GM19468 (cell line): ENCODE data around the gene FAM217A.
"Not testable (repeated sequence)": the region's sequence is repeated elsewhere in the genome, so short reads cannot be mapped to it uniquely, and the experiment has no call there.

Experiments
- ATAC-seq: cut with Tn5 transposase; IDR thresholded peaks from one replicate; pipeline ENCODE4 v1.9.1; 2021; ENCODE audit warnings: mild to moderate bottlenecking, moderate library complexity, moderate number of reproducible peaks; ENCODE audit not compliant: unreplicated experiment; ENCODE audit errors: extremely low read depth

FAM217A gene, protein sequence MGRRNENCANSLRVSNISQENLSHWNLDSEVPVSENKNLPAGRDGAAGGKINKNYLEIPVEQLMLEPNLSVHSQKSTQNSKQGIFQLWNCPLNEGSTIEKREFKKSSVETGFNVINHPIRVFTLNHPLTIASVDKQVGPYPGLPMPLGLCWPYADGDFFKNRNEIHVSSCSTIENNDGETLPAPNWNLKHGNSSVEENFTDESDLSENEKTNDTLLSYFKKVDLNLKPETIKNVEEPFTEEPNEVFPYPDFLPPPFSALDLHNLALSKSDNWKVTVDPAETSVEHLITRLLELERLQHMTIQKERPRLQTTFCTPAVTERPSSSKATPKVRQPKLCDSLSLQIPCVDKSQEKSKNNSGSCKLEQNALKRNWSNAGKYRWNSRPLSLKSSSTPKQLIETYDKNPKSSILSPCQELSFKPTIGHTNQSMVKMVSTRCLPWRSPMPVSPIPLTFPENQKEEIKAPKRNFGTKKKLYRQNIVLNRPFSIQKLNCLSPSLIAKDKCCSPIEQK

DNA sequence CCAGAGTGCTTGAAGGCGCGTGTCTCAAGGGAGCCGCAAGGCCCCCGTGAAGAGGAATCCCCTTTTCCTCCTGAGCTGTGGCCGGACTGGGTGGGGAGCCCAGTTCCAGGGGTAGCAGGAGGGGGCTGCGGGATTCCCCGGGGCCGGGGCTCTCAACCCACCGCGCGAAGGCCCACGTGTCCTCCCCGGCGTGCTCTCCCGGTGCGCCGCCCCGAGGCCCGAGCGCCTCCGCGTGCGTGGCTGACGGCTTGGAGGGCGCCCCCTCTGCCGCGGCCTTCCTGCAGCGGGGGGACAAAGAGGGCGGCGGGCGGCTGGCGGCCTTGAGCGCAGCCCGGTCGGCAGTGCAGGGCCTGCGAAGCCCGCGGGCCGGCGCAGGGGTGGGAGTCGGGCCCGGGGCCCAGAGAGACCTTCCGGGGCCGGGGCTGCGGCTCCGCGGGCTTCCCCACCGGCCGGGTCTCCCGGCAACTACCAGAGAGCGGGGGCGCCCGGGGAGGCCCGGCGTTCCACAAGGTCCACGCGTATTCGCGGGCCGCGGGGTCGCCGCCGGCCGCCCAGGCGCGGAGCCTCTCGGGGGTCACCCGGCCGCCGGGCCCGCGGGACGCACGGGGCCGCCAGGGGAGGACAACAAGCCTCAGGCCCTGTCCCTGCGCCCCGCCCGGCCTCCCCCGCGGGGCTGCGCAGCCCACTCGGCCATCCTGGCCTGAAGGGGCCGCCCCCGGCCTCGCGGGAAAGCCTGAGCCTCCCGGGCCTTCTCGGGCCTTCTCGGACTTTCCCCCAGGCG lies at the start of gene FAM217A:
TSS of gene FAM217A (minus strand) at position 447 of the 781 bp plus-strand sequence. CDS start 1,723 bp downstream, outside the sequence.
- ATAC-seq = no peak

DNA sequence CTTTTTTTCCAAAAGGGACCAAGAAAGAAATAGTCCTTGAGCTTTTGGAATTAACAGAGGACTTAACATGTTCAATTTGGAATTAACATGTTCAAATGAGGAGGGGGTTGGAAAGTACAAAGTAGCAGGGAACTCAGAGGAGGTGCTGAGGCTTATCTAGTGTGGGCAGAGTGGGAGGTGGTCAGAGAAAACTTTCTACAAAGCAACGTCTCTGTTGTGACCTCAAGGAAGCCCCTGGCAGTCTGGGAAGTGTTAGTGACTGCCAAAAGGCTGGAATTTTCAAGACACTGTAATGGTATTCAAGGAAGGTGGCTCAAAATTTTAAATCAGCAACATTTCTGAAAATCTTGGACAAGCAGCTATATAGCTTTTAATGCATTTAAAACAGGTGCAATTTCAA lies 49.1 kb upstream of the FAM217A start:
- ATAC-seq = no peak

DNA sequence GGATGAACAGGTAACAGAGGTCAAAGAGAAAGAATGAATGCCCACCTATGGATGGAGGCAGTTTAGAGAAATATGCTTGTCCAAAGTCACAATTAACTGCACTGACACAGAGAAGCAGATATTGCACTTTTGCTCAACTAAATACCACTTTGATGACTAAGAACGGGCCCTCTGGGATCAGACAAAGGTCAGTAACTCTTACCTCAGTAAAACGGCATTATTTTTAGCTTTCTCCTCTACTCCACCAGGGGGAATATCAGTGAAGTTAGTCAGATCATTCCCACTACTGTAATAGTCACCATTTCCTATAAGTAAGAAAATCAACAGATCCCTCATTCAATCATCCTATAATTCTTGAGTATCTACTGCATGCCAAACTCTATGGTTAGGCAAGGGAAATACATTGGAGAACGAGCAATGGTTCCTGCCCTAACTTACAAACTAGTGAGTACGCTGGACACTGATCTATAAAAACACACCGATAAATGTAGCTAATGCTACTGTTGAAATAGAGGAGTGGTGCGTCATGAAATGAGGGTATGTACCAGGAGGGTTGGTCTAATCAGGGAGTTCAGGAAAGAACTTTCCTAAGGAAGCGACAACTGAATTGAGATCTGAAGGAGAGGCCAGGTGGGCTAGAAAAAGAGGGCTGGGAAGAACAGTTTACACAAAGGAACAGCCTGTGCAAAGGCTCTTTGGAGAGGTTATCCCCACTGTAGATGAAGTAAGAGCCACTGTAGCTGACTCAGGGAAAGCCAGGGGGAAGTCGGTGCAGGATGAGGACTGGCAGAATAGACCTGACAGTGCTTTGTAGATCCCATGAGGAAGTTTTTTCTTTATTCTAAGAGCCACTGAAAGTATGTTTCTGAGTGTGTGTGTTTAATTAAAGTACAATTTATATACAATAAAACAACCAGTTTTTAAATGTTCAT lies 47.3 kb upstream of the FAM217A start:
- ATAC-seq = no peak

DNA sequence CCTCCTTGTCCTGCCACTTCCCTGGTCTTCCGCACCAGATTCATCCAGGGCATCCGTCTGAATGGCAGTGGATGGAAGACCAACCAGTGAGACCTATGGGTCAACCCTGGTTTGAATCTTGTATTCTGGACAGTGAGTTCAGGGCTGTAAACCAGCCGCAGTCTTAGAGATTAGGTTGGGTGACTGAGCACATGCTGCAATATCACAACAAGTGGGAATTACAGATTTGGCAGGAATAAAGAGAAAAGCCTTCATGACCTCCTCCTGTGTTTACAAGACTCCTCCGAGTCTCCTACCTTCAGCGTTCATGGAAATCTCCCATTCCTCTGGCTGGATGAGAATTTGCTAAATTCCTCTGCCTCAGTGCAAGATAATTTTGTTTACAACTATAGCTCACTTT lies 46.6 kb upstream of the FAM217A start:
- ATAC-seq = no peak

DNA sequence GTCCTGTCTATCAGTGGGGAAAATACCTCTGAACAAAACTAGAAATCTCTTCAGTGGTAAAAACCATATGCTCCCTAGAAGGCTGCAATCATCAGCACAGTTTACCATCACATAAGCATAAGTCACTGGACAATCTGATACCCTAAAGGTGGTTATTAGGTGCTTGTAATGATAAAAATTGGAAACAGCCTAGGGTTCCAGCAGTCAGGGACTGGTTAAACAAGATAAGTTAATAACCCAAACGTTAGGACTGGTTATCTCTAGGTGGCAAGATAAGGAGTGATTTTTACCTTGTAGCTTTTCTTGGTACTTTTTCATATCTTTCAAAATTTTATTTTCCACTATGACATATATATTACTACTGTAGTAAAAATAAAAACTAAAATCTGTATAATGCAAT lies 45.4 kb upstream of the FAM217A start:
- no peak for ATAC-seq

DNA sequence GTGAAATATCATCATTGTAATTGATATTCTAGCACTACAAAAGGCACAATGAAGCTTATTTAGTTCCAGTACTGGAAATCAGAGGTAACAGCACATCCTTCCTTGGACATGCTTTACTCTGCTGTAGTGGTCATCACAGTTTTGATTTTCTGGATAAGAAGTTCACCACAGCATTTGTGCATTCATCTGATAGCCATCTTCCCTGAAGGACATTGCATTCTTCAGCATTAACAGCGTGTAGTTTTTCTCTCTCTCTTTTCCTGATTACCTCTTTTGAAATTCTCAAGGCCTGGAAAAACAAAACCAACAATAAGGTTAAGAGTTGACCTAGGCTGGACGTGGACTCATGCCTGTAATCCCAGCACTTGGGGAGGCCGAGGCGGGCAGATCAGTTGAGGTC lies 36.8 kb upstream of the FAM217A start:
- no peak for ATAC-seq

DNA sequence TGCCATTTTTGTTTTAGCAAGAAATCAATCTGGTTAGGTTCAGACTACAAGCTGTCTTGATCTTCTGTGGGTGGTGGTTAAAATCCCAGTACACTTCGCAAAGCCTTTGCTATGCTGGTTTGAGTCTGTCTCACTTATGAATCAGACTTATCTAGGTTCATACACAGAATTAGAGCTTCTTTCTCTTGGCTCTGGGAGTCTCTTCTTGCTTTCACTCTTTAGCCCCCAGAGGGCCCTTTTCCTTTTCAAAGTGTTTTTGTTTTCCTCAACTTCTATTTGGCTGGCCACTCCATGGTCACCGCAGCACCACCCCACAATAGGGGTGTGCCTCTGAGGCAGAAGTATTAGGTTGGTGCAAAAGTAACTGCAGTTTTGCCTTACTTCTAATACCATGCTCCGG lies 35.2 kb upstream of the FAM217A start:
- ATAC-seq = no peak

DNA sequence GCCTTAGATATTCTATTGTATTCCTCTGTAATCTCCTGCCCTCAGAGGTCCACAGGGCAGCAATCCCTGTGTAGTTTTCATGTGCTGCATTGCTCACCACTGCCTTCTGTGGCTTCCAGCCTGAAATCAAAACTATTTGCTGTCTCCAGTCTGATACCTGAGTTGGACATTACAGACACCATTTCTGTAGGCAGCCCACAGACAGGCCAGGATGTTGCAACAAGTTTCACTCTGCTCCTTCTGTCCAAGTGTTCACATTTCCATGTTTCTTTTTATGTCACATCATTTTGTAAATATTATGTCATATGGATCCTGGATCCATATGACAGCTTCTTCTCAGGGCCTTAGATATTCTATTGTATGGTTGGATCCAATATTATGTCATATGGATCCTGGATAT lies 34.7 kb upstream of the FAM217A start:
- no peak for ATAC-seq

DNA sequence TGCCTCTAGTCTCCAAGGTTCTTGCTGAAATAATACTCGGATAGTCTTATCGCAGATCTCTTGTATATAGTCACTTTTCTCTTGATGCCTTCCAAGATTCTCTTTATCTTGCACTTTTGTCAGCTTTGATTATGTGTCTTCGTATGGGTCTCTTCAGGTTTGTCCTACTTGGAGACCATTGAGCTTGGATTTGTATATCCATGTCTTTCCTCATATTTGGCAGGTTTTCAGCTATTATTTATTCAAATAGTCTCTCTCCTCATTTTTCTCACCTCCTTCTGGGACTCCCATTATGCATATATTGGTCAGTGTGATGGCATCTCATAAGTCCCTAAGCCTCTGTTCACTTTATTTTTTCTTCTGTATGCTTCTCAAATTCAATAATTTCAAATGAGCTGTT lies 33.4 kb upstream of the FAM217A start:
- ATAC-seq = no peak

DNA sequence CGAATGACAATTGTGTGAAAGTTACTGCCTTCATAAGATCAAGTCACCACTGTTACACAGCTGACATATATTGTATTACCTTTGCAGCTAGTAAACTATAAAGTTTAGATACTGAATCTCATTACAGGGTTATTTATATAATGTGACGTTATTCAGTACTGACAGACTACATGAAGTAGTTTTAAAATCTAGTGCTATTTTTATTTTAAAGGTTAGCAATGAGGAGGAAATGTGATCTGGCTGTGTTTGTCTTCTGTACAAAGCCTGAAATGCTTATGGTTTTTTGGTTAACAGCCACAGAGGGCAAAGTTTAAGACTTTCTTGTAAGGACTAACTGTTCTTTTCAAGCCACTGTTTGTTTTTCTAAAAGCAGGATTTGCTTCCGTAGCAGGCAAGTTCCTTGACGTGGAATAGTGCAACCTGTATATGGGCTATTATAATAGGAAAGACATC lies 30.5 kb upstream of the FAM217A start:
- not testable (repeated sequence) for ATAC-seq

DNA sequence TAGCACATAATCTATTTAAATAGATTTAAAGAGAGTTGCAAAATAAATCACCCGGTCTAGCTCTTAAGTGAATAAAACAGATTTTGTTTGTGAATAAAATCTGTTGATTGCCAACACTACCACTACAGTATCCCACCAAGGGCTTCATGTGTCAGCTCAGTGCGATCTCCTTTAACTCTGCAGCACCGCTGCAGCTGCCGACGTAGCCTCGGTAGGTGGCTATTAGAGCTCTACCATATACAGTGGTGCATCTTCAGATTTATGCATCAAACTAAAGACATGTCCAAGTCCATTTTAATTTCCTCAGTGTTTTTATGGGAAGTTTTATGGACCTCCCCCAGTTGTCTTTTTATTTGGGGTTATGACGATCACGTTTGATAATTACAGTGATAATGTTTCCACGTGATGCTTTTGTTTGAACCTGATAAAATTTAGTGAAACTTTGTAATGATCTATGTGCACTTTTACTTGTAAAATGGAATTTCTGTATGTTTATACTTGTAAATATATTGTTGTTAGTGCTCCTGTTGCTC lies 29.7 kb upstream of the FAM217A start:
- ATAC-seq = no peak

DNA sequence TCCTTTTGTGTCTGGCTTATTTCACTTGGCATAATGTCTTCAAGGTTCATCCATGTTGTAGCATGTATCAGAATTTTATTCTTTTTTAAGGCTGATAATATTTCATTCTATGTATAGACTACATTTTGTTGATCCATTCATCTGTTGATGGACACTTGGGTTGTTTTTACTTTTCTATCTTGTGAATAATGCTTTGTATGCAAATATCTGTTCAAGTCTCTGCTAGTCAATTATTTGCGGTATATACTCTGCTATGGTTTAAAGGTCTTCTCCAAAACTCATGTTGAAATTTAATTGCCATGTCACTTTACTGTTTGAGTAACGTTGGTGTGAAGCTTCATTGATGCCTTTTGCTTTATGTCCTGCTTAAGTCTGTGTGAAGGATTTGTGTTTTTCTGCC lies 28.9 kb upstream of the FAM217A start:
- ATAC-seq = no peak

DNA sequence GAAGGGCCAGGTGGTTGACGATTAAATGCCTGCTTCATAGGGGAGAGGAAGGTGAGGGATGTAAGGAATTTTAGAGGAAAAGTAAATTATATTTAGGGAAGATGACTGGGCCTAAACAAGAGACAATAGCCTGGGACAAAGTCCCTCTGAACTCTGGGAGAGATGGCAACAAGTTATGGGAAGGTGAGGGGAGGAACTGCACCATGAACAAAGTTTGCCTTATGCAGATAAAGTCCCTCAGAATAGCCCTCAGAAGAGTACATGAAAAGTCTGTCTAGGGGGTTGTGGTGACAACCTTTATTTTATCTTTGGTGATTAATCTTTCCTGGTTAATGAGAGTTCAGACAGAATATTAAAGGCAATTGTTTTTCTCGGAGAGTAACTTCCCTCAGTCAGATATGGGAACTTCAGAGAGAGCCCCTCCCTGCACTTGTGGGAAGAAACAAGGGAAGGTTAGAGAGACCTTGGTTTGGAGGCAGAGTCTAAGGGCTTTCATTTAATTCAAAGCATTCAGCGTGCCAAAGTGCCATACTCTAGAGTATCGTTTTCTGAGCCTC lies 27.1 kb upstream of the FAM217A start:
- ATAC-seq = no peak

DNA sequence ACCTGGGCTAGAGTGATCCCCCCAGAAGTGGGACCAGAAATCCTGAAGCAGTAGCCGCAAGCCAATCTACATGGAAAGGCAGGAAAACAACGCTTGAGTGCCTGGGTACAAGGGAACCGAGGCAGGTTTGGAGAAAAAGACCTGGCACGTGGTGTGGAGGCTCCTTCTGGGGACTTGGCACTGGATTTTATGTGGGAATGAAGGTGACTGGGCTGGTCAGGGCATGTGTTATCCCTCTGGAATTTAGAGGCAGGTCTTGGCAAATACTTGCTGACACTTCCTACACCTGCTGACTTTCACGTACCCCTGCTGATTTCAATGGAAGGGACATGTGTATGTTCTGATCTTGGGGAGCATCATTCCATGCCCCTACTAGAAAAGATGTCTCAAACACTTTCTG lies 25.0 kb upstream of the FAM217A start:
- no peak for ATAC-seq

DNA sequence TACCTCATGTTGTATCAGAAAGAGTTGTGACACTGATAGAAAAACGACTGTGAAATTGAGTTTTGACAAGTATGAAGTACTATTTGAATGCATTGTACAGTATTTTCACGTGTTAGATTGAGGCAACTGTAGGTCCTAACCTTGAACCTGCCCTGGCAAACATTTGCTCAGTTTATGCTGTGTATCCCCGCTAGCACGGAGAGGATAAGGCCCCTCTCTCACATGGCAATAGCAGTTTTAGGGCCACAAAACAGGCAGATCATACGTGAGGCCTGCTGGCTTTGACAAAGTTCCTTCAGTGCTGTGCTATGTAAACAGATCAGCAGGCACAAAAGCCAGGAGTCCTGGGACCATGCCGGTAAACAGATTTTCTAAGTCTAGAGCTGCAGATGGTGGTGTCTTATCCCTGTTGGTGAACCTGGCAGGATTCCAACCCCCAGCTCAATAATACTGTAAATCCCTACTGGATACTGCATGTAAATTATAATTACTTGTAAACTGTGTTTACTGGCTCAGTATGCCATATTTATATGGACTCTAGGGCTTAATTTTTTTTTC lies 23.8 kb upstream of the FAM217A start:
- no peak for ATAC-seq

DNA sequence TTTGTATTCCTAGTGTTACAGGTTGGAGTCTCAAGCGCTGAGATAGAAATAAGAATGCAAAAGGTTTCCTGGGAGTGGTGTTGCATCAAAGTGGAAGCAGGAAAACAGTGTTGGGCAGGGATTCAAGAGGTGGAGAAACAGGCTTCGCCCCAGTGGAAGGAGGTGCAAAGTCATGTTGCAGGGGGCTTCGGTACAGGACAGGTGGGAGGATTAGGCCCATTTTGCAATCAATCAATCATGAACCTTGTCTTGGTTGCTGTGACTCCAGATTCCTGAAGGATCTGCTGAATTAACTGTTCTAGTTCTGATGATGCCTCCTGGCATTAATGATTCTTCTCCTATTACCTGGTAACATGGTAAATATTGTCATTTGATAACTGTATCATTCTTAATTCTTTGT lies 22.4 kb upstream of the FAM217A start:
- no peak for ATAC-seq

DNA sequence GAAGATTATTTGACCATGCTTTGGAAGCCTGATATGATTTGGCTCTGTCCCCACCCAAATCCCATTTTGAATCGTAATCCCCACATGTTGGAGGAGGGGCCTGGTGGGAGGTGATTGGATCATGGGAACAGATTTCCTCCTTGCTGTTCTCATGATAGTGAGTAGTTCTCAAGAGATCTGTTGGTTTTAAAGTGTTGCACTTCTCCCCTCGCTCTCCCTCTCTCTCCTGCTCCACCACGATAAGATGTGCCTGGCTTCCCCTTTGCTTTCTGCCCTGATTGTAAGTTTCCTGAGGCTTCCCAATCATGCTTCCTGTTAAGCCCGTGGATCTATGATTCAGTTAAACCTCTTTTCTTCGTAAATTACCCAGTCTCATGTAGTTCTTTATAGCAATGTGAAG lies 21.7 kb upstream of the FAM217A start:
- no peak for ATAC-seq

DNA sequence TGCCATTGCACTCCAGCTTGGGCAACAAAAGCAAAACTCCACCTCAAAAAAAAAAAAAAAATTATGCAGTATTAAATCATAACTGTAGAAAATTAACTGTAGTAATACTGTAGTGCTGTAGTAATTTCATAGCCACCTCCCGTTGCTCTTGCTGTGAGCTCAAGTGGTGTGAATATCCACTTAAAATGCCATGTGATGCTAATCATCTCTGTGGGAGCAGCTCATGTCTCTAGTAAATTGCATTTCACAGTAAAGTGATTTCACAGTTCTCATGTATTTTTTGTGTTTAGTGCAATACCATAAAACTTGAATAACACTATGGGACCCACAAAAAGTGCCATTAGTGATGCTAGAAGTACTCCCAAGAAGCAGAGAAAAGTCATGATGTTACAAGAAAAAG lies 14.4 kb upstream of the FAM217A start:
- ATAC-seq = no peak

DNA sequence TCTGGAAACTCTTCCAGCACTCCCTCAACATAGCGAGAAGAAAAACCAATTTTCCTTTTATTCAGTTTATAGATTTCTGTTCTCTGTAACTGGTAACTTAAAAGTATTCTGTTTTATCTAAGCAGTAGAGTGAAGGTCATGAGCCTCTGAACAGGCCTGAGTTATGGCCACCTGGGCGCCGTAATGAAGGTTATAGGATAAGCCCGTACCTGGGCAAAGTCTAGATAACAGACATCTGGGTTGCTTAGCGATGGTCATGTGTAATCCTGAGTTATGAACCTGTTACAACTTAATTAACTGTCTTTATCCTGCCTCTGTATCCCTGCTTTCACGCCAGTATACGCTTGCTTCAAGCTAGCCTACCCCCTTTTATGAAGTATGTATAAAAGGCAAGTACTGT lies 13.0 kb upstream of the FAM217A start:
- ATAC-seq = no peak
